HG03060 (cell line): ENCODE data around the gene ACKR3.

Source experiments
- ATAC-seq: cut with Tn5 transposase; IDR thresholded peaks from one replicate; pipeline ENCODE4 v1.9.1; 2021; ENCODE audit warnings: low read depth, moderate number of reproducible peaks; ENCODE audit not compliant: unreplicated experiment

ACKR3 gene

DNA sequence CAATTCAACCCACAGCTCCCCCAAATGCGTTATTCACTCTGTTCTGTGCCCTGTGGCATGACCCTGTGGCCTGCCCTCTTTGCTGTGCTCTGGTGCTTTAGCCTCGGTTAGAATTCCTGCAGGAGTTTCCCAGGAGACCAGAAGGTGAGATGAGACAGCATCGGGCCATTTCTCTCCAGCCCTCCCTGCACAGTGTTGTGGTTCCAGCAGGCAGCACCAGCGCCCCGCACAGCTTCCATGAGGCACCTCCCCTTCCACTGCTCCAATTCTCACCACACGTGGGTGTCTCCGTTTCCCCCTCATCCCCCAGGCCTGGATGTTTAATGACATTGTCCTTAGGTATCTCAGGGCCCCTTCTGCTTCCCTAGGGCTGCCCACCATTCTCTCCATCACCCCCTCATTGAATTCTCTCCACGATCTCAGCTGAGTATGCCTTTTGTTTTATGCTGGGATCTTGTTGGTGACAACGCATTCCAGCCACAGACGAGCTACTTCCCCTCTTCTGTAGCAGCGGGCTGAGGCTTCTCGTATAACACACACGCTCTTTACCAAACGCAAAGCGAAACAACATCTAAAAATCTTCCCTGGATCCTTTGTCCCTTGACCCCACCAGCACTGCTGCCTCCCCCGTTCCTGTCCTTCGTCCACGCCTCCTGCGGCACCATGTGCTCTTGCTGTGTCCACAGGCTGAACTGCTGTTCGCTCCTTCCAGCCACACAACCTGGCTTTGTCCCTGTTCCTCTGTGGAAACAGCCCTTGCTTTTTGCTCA lies 35.1 kb downstream of the ACKR3 start:
- ATAC-seq = no peak

- ATAC-seq = no peak
Measured at GRCh38 chr2:236605345-236605734, 35.7 kb downstream of the ACKR3 start.

DNA sequence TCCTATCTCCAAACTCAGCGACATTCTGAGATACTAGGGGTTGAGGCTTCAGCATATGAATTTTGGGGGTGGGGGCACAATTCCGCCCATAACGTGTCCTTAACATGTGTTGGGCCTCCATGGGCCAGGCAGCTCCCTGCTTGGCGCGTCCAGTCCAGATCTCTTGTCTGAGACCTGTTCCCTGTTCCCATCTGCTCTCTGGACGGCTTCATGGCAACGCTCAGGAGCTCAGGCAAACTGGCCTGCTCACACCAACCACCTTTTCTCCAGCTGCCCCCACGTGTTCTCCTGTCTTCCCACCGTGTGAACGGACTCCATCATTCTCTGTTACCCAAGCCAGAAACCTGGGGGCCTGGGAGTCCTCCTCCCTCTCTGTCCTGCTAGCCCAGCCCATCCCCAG lies 36.4 kb downstream of the ACKR3 start:
- no peak for ATAC-seq

DNA sequence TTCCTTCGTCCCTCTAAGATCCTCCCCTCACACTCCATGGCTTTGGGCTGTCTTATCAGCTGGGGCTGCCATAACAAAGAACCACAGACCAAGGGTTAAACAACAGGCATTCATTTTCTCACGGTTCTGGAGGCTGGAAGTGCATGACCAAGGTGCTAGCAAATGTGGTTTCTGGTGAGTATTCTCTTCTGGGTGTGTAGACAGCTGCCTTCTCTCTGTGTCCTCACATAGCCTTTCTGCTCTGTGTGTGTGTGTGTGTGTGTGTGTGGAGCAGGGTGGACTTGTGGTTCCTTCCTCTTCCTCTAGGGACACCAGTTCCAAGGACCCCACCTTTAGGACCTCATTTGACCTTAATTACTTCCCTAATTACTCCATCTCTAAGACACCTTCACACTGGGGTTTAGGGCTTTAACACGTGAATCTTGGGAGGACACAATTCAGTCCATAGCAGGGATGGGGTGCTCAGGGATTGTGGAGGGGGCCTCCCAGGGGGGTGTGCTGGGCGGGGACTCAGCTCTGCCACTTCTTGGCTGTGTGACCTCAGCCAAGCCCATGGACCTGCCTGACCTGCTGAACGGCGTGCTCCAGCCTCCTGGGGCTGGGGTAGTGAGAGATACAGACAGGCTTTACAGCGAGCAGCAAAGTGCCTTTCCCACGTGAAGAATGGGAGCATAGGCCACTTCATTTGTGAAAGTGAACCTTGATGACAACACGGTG lies 38.0 kb downstream of the ACKR3 start:
- ATAC-seq = no peak

DNA sequence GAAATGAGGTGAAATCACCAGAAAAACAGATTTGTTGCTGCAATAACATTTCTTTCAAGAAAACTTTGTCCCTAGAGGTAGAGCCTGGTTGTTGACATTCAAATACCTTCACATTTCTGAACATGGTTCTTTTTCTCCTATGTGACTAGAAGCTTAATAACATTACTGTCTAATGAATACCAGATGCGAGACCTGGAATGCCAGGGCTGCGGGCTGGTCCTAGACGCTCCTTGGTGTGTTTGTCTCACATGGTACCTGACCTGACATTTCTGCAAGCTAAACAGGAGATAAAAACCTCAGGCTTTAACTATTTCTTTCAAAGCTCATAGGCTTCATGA lies 38.5 kb downstream of the ACKR3 start:
- no peak for ATAC-seq

DNA sequence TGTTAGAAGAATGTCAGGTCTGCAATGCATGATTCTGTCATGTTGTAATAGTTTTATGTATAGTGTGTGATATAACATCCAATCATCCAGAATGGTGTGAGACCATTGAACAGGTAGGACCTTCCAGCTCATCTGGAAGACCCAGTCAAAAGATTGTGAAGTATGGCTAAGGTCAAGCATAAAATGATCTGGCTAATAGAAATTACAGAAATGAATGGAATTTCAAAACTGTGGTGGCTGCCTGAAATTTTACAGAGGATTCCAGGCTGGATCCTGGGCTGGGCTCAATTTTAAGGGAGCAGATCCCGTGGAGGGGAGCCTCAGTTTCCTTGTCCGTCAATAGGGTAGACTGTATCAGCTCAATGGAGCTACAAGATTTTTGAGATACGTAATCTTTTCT lies 39.1 kb downstream of the ACKR3 start:
- no peak for ATAC-seq

GRCh38 chr2:236610991-236611821 lies 41.6 kb downstream of the ACKR3 start:
- ATAC-seq = no peak

- ATAC-seq = no peak
Measured at GRCh38 chr2:236612737-236613136, 43.1 kb downstream of the ACKR3 start.

GRCh38 chr2:236613612-236614011 lies 44.0 kb downstream of the ACKR3 start:
- no peak for ATAC-seq

DNA sequence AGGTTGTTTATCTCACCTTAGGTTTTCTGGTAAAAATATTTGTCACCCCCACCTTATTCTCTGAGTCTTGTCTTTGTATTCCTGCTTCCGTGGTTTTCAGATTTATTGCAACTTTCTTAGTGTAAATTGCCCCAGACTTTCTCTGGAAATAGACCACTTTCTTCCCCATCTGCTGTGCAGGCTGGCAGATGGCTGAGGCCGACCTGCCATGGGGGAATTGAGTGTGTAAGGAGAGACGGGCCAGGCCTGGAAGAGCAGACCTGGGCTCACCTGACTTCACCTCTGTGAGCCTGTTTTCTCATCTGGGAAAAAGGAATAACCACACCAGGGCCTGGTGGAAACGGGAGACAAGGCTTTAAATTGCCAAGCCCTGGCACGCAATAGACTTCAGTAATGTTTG lies 44.9 kb downstream of the ACKR3 start:
- no peak for ATAC-seq

- no peak for ATAC-seq
Measured at GRCh38 chr2:236616031-236616430, 46.4 kb downstream of the ACKR3 start.

DNA sequence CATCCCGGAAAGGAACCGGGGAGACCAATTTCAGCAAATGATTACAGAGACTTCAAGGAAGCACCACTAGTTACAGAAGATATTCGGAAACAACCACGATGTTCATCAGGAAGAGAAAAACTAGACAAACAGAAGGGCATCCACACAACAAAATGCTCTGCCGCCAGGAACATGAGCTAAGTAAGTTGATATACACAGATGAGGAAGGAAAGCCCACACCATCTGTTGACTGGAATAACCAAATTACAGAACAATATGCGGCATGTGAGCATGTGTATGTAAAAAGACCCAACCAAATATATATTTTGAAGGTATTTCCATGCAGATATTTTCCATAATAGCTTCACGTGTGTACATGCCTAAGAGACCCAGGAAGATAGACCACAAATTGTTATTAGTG lies 47.0 kb downstream of the ACKR3 start:
- no peak for ATAC-seq

DNA sequence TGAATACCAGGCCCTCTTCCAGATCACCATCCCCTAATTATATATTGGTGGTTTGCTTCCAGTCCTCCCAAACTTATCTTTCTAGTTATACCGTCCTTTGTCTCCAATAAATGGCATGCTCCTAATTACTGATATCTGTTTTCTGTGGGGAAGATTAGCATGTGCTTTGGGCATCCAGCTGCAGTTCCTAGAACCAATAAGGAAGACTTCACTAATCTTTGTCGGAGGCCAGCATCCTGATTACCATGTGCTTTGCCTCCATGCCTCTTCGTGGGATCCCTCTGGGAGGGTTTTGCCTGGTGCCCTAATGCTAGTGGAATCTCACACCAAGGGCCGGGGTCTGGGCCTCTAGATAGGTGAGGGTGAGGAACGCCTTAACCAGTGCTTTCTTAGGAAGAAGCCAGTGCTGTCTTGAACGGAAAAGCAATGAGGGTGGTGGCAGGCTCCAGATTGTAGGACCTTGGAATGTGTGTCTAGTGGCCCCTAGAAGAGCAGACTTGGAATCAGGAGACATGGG lies 47.7 kb downstream of the ACKR3 start:
- no peak for ATAC-seq

DNA sequence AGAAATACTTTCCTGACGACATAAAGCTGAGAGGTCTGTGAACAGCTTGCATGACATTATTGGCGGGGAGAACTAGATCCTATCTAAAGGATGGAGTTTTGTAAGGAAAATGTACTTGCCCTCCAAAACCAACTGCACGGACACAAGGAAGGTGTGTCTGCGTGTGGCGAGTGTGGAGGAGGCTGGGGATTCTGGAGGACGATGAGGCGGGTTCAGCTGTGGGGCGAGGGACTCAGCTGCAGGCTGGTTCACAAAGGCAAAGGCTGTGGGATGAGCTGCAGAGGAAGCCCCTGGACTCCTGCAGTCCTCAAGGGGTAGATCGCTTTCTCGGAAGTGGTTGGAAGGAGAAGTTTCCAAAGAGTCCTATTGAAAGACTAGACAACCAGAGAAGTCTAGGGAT lies 48.2 kb downstream of the ACKR3 start:
- ATAC-seq = no peak

GRCh38 chr2:236618370-236618769 lies 48.7 kb downstream of the ACKR3 start:
- ATAC-seq = no peak

- ATAC-seq = no peak
Measured at GRCh38 chr2:236619910-236620612, 50.4 kb downstream of the ACKR3 start.

DNA sequence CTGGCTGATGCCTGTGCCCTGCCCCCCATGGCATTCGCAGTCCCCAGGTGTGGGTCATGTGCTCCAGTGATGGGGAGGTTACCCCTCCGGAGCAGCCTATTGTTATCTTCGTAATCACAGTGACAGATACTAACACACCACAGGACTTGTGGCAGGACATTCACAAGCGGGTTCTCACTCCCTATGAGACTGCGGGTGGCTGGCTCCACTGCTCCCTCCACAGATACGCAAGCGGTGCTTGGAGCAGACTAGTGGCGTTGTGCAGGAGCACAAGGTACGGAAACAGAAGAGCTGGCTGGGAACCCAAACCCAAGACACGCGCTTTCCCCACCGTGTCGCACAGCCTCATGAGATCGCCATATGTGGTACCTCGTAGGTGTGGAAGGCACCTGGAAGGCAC lies 52.2 kb downstream of the ACKR3 start:
- ATAC-seq = no peak

GRCh38 chr2:236622201-236622600 lies 52.6 kb downstream of the ACKR3 start:
- no peak for ATAC-seq

GRCh38 chr2:236622660-236623059 lies 53.0 kb downstream of the ACKR3 start:
- ATAC-seq = no peak

- no peak for ATAC-seq
Measured at GRCh38 chr2:236623816-236624215, 54.2 kb downstream of the ACKR3 start.
